Vagina (tissue), 2 donors: ENCODE data around the gene TEAD4.

Source experiments
- CTCF ChIP-seq, 3 experiments: fragments of 450-650 bp in 2 of 3; fragments of 200-600 bp in 1 of 3; sonication (generic) in 1 of 3; IDR thresholded peaks; one replicate each; pipeline ENCODE4 v1.5.1; 2017 to 2019; ENCODE audit warnings: antibody characterized with exemption in 3 of 3, mild to moderate bottlenecking in 2 of 3, moderate library complexity in 2 of 3
- POLR2A ChIP-seq, 2 donors: fragments of 450-650 bp; IDR thresholded peaks; one replicate each; pipeline ENCODE4 v1.6.1; 2017; ENCODE audit warnings: antibody characterized with exemption in 2 of 2, mild to moderate bottlenecking in 2 of 2, moderate library complexity in 2 of 2

GRCh38 chr12:2960390-2960956 is 1.3 kb downstream of the TEAD4 start:
- TF ChIP-seq CTCF (IDR thresholded peaks at IDR 0.05) = no peak
- no peak for TF ChIP-seq POLR2A (IDR thresholded peaks at IDR 0.05)
